Measurements from ENCODE around the gene ROS1.
A peak's percentile ranks its signal among the peaks of the same experiment; 100 is the strongest.
"Not testable (repeated sequence)": the region's sequence is repeated elsewhere in the genome, so short reads cannot be mapped to it uniquely, and the experiment has no call there.

Gene ROS1

DNA sequence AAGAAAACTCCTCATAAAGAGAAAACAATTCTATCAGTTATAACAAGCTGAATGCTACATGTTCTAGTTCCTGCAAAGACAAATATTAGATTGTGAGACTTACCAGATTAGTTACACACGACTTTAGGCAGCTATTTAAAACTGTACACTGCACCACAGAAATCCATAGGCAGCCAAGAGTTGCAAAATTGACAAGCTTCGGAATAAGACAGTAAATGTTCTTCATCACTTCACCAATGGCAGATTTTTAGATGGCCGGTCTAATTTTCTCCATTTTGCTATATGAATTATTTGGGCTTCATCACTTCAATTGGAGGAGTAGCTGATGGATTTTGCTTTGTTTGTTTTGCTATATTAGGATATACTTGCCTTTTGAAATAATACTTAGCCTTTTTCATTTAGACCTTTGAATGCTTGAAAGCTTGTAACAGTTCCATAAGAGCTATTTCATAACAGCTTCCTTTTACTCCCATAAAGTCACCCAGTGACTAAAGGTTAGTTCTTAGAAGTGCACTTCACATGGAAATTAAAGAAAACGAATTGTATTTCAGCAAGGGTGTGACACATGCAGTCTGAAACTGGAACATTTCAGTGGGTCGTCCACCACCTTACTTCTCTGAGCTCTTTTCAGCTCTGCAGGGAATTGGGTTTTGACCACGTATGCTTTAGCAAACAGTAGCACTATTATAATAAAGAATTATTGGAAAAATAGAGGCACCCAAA, at the start of gene ROS1:
Gene ROS1 (minus strand): TSS at position 512 of the 723 bp plus-strand sequence. CDS start 286 bp downstream, at position 226.
- no peak for DNase-seq

DNA sequence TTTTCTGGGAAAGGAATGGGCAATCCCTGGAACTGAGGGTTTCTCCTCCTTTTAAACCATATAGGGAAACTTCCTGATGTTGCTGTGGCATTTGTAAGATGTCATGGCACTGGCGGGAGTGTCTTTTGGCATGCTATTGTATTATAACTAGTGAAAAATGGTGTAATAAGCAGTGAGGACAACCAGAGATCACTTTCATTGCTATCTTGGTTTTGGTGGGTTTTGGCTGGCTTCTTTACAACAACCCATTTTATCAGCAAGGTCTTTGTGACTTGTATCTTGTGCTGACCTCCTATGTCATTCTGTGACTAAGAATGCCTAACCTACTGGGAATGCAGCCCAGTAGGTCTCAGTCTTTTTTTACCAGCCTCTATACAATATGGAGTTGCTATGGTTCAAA, 47.7 kb upstream of the ROS1 start:
- no peak for DNase-seq

DNA sequence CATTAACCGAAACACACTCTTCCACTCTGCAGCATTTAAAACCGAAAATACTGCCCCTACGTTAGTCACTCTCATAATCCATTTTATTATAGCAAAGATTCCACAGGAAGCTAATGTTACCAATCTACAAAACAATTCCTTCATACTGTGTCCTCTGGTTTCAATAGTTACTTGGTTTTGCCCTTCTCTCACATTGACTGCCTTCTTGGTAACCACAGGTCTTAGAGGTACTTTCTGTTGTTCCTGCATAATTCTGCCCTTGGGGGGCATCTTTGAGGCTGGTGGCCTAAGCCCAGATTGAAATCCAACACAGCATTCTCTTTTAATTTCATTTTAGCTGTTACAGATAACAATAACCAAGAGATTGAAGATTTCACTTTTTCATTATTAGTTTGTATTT, 46.9 kb upstream of the ROS1 start:
- no peak for DNase-seq

DNA sequence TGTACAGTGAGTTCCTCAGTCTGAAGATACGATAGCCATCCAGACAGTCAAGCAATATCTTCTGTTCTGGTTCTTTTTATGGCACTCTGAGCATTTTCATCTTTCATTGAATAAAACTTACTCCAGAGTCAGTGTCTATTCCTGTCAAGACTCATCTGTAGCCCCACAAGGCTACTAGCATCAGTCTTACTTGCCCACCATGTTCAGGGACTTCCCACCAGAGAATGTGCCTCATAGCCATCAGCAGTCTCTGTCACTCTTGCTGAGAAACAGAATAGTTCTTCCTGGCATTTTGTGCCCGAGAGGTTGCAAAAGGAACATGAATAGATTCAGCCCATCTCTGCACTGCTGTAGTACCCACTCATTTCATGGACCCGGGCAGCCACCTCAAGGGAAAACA, 44.0 kb upstream of the ROS1 start:
- no peak for DNase-seq

DNA sequence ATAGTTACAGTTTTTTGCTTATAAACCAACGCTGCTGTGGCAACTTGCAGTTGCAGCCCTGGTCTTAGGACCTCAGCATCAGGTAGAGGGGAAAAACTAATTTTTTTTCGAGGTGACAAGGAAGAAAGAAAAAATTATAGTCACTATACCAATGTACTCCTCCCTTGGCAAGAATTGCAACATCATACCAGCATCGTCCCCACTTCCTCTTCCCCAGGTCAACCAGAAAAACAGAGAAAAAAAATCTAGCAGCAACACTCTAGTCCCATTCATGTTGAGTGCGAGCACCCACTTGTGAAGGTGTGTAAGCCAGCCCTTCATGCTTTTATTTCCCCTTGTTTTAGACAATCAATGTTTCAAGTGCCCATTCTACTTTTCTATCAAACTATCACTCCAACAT, 43.6 kb upstream of the ROS1 start:
- DNase-seq = no peak

DNA sequence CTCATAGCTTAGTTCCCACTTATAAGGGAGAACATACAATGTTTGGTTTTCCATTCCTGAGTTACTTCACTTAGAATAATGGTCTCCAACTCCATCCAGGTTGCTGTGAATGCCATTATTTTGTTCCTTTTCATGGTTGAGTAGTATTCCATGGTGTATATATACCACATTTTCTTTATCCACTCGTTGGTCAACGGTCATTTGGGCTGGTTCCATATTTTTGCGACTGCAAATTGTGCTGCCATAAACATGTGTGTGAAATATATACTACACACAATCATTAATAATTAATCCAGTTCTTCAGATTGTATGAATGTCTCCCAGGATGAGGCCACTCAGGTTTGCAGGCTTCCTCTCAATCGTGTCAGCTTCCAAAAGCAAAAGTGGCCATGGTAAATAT, 42.8 kb upstream of the ROS1 start:
- not testable (repeated sequence) for DNase-seq

DNA sequence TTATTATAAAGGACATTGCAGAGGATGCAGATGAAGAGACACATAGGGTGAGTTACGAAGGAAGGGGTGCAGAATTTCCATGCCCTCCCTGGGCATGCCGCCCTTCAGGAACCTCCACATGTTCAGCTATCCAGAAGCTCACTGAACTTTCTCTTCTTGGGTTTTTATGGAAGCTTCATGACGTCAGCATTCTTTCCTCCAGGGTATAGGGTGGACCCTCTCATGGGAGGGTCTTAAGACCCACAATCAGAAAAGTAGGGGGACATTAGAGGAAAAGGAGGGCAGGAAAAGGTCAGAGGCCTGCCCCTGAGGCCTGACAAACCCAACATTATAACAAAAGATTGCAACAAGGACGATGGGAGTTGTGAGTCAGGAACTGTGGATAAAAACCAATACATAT, 42.1 kb upstream of the ROS1 start:
- no peak for DNase-seq

DNA sequence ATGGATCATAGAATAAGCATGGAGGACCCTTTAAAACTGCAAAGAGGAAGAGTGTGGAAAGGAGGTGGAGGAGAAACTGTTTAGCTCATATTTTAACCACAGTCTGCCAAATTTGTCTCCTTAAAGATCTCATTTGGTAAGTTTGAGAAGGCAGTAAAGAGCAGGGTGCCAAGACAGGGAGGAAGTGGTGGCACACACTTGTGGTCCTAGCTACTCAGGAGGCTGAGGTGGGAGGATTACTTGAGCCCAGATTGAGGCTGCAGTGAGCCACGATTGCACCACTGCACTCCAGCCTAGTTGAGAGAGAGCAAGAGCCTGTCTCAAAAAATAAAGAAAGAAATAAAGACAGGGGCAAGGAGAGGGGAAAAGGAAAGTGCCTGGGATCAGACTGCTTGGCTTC, 39.9 kb upstream of the ROS1 start:
- DNase-seq = no peak

DNA sequence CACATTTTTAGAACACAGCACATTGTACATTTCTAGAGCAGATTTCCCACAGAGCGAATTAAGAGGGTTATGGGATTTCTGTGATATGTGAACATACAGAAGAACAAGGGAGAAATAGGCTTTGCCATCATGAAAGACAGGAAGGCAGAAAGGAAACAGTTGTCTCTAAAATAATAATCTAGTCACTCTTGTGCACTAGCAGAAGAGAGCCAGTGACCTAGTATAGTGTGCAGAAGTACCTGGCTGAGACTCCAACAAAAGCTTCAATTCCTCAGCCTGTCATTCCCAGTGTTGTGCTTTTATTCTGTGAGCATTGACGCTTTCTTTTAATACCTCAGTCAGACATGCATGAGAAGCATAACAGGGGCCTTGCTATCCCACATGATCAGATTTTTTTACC, 39.0 kb upstream of the ROS1 start:
- no peak for DNase-seq

DNA sequence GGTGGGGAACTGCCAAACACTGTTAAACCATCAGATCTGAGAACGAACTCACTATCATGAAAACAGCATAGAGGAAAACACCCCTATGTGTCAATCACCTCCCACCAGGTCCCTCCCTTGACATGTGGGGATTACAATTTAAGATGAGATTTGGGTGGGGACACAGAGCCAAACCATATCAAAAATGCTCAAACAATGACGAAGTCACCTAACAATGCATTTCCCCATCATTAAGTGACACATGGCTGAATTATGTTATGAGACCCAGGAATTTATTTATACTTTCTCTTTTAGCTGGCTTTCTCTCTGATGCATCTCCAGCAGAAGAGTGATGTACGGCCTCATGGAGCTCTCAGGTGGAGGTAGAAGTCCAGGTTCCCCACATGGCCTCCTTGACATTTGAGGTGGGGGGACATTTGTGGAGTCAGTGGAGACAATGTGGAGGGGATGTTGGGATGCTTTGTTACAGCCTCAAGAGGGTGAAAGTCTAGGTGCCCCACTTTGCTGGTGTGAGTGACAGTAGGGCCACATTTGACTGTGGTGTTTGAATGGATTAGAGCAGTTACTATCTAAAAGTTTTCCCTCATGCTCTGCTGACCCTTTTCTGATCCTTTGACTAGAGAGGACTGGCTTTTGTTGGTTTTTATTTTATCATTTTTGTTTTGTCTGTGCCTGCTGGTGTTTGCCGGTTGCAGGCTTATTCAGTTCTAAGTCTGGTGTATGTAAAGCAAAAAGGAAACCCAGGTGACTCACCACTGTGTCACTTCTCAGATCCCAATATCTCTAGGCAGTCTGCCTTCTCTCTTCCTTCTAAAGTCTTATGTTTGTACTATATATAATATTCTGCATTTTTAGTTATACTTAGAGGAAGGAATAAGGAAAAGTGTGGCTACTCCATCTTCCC, 38.3 kb upstream of the ROS1 start:
- DNase-seq = no peak

DNA sequence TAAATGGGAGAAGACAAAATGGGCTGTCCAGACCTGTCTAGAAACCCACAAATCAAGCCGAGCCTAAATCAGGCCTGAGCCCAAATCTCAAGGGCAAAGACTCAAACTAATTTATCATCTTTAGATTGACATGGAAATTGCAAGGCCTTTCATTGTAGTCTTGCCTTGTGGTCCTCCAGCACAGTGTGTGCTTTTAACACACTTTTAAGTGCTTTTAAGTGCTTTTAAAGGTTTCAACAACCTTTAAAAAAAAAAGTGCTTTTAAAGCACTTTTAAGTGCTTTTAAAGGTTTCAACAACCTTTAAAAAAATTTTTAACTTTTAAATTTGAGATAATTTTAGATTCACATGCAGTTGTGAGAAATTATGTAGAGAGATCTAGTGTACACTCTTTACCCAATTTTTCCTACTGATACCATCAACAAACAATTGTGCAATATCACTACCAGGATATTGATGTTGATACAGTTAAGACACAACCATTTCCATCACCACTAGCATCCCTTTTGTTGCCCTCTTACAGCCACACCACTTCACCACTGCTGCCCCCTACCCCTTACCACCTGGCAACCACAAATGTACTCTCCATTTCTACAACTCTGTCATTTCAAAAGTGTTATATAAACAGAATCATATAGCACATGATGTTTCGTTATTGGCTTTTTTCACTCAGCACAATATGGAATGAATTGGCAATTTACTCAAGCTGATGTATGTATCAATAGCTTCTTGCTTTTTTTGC, 33.6 kb upstream of the ROS1 start:
- no peak for DNase-seq

DNA sequence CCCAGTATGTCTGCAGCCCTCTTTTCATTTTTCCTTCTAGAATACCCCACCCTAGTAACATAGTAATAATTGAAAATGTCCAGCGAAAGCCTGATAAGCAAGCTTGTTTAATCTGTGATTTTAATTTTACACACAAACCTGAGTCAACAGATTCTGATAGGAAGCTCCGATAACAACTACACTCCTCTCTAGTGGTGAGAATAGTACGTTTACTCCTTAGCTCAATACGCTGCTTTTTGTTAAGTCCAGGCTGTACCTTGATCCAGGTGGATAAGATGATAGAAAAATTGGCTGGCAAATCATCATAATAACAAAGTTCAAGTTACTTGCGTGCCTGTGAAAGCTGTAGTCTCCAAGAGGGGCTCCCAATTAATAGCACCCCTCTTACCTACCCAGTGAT, 31.3 kb upstream of the ROS1 start:
- no peak for DNase-seq

DNA sequence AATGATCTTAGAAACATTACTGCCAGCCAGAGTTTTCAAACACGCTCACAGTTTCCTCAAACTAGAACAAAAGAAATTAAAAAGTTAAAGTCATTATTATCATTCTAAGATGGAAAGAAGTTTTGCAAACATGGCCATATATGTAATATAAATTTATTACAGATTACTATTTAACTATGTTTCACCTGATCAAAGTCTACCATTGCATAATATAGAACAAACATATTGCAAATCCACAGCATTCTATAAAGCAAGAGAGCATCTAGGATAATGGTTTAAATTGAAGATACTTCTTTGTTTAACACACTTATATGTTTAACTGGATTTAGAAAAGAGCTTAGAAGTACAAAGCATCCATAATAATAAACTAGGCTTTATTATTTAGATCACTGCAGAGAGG, 30.5 kb upstream of the ROS1 start:
- no peak for DNase-seq

DNA sequence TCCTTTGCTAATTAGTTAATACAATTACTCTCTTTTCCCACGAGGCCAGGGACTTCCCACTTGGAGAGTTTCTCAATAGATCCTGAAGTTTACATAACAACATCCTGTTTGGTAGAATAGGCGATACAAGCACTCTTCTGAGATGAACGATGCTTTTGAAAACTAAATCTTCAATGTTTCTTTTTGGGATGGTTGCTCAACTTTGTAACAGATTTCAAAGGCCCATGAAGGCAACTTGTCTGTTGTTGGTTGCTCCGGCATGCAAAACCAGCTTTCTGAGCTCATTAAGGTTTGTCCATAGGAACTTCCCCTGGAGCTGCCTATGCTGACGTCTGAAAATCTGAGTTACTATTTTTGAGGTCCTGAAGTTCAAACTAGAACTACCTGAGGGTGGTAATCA, 25.9 kb upstream of the ROS1 start:
- no peak for DNase-seq

DNA sequence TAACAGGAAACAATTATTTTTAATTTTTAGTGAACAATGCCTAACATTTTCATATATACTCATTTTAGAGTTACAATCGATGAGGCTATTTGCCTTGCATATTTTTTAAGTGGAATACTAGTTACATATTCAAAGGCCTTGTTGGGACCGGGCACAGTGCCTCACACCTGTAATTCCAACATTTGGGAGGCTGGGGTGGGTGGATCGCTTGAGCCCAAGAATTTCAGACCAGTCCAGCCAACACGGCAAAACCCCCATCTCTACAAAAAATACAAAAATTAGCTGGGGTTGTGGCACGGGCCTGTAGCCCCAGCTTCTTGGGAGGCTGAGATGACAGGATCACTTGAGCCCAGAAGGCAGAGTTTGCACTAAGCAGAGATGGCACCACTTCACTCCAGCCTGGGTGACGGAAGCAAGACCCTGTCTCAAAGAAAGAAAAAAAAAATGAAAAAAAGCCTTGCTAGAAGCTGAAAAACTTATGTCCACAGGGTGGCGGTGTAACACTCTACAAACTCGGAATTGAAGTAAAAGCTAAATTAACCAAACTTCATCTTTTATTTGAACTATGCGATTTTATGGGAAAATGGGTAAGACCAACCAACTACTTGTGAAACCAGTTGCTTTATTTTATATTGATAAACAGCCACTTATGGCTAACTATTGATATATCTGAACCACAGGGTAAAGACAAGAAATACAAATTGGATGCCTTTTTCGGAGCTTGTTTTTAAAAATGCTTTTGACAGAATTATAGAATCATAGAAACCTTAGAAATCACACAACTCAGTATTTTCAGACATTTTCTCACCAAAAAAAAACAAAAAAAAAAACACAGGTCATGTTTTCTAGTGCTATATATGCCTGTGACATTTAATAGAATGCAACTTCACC, 24.1 kb upstream of the ROS1 start:
- DNase-seq = peak; percentile 12 to 58

DNA sequence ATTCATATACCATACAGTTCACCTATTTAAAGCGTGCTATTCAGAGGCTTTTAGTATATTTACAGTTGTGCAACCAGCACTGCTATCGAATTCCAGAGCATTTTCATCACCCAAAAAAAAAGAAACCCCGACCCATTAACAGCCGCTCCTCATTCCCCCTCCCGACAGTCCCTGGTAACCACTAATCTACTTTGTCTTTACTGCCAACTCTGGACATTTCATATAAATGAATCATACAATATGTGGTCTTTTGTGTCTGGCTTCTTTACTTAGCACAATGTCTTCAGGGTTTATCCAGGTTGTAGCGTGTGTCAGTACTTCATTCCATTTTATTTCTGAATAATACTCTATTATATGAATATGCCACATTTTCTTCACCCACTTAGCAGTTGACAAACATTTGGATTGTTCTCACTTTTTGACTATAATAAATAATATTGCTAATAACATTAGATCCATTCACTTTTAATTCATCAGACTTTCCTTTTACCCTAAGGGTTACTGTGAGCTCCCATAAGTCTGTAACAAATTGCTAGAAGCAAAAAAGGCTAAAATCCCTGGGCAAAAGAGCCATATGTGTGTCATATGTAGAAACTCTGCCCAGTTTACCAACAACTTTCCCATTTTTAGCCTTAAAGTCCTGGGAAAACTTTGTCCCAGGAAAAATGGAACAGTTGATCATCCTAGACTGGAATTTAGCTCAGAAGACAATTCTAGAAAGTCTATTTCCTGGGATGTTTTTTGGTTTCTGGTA, 23.2 kb upstream of the ROS1 start:
- DNase-seq = no peak

DNA sequence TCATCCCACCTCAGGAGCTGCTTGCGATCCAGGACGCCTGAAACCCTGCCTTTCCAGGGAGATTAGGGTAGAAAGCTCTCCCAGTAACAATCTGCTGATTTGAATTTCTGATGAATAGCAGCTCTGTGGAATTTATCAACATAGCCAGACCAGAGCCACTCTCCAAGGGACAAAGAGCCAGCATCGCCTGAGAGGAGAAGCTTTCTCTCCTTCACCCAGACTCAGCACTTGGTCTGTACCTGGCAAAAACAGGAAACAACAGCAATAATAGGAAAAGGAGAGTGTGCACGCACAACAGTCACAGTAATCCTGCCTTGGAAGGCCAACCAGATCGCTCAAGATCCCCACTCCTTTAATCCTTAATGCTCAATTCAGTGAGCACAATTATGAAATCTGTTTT, 22.3 kb upstream of the ROS1 start:
- DNase-seq = no peak

DNA sequence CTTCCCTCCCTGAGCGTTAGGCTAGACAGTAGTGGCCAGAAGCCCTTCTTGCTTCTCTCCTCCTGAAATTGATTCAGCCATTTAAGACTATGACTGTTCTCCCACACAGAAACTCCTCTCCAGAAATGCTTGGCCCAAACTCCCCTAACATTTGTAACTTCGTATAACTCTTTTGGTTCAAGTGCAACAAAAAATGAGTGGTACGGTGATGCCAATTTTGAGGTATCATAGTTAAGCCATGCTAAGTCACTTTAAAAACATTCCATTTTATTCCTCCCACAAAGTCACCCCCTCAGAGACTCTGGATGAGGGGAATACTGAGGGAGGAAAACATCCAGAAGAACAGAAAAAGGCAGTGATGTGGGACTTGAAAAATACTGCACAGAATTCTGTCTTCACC, 21.1 kb upstream of the ROS1 start:
- no peak for DNase-seq

DNA sequence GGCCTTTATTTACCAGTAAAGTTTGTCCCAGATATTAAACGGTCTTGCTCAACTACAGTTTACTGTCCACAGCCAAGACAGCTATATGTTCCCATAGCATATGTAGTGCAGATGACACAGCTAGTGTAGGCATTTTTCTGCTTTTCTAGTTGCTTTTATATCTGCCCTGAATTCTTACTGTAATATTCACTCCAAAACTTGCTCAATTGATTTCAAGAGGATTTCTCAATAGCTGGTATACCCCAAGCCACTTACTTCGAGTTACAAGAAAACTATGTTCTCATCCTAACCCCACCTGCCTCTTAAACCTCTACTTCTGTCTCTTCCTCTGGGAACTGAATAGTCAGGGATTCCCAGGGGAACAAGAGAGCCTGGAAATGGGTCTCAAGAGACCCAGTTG, 18.9 kb upstream of the ROS1 start:
- DNase-seq = no peak

DNA sequence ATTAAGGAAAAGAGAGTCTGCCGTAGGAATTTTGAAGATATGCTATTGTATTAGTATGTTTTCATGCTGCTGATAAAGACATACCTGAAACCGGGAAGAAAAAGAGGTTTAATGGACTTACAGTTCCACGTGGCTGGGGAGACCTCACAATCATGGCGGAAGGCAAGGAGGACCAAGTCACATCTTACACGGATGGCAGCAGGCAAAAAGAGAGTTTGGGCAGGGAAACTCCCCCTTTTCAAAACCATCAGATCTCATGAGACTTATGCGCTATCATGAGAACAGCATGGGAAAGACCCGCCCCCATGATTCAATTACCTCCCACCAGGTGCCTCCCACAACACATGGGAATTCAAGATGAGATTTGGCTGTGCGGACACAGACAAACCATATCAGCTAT, 16.6 kb upstream of the ROS1 start:
- DNase-seq = not testable (repeated sequence)

DNA sequence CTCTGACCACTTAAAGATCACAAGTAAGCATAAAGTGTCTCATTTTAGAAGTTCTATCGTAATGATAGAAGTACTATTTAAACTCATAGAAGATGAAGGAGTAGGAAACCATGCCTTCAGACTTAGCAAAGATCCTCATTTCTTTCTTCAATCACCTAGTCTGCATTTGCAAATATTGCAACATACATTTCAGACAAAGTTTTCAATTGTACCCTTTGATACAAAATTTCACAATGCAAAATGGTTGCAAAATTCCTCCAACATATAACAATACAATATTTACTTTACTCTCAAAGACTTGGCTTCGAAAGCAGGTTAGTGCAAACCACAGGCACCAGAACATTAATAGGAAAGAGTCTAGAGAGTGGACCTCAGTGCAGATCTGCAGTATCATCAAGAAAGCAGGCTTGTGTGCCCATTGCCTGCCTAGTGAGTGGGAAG, 16.1 kb upstream of the ROS1 start:
- no peak for DNase-seq

Data from NCI-H446 (cell line).